Measurements from ENCODE around the gene PRPF40A. TPM values are rescaled to one million over a fixed set of nuclear protein-coding genes. Genes with fewer than 3 reads are reported as not detected.

Gene PRPF40A
- total and polyA plus RNA-seq, 9 of the 15 experiments (the other 6 are each of a cell fraction or from before 2014, with no cell fraction given) = 168 to 304 (median 264) TPM

DNA sequence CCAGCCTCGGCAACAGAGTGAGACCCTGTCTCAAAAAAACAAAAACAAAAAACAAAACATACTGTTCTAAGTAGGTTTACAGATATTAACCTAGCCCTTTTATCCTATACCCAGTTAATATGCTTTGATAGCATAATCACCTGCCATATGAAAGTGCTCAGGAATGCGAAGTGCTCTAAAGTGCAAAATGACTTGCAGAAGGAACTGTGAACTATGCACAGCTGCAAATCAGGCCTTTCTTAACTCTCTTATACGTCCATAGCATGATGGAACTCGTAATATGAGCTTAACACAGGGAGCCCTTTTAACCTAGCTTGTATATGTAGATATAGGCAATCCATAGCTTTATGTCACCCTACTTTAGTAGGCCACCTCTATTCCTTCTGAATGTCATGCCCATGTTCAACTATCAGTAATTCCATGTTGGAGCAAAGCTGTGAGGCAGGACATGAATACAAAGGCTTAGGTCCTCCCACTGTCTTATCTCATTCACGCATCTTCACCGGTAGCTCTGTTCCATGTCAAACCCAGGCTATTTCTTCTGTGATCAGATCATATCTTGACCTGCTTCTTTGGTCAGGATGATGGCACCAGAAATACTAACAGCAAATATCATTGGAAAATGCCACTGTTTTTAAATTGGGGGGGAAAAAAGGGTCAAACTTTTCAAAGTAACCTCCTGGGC lies 72.9 kb downstream of the PRPF40A start:
- no peak for FAIRE-seq
- Histone ChIP-seq H3K79me2 (ENCODE audit: control insufficient read depth, insufficient read depth, low read length) (no peaks in the 10 kb centered on the region), H3K4me3 (no peak overlapping the region), H2AFZ (ENCODE audit: low read depth, low read length) (no peak overlapping the region), H3K9ac (ENCODE audit: insufficient read depth in 1 of 2, low read depth in 2 of 2, low read length in 2 of 2) (no peak overlapping the region), H3K27me3 (ENCODE audit: control insufficient read depth in 2 of 2, insufficient read depth in 2 of 2, low read length in 2 of 2) (peaks cover 6 to 7% of the 10 kb centered on the region in 2 experiments; a peak in 3 of 5 replicates), H3K9me1 (ENCODE audit: control insufficient read depth, insufficient read depth, low read length) (no peaks in the 10 kb centered on the region), H3K9me3 (replicated peaks; ENCODE audit: control insufficient read depth, insufficient read depth, low read depth, low read length) (no peaks in the 10 kb centered on the region), H3K36me3 (ENCODE audit: control insufficient read depth, insufficient read depth, low read length) (no peaks in the 10 kb centered on the region), H3K4me1 (replicated peaks in 1 of 2; ENCODE audit: control insufficient read depth in 2 of 2, insufficient read depth in 2 of 2, low read length in 2 of 2) (no peaks in the 10 kb centered on the region), H3K27ac (ENCODE audit: extremely low read depth, low read depth, low read length) (no peak overlapping the region), H3K4me2 (ENCODE audit: insufficient read depth, low read length) (no peak overlapping the region), H4K20me1 (replicated peaks; ENCODE audit: control insufficient read depth, insufficient read depth, low read length) (no peaks in the 10 kb centered on the region)
- DNase-seq (ENCODE audit: extremely low read depth in 1 of 4, low spot score in 3 of 4) = no peak
- no peak for ATAC-seq
- BruUV-seq (replicated peaks) = no TSS peak
- intact Hi-C loops (cut with micrococcal nuclease) (no loop called here), in situ Hi-C loops (cut with MboI) (loop anchor here (5.0 kb wide), 1 partner anchor 452 kb away; no protein-coding TSS in a partner anchor)
- ChIA-PET CTCF (ENCODE audit: low intra/inter-chr PET ratio) (interaction anchor here (0.6 kb wide), 1 partner anchor 104 kb away, joined by 3 read pairs; no protein-coding TSS in a partner anchor), POLR2A (interaction anchor here (0.7 to 1.1 kb wide), 2 partner anchors 9 to 538 kb away, joined by 3 read pairs; no protein-coding TSS in a partner anchor)
- WGBS (ENCODE audit: insufficient coverage, low coverage, missing lambda C conversion rate) = 28% methylated on average over 6 of the region's 6 CpGs
- no peak for TF ChIP-seq HNRNPLL (IDR thresholded peaks at IDR 0.05; ENCODE audit: low read depth, low read length, poor library complexity, severe bottlenecking)
- TF ChIP-seq MCM2 (IDR thresholded peaks at IDR 0.05; ENCODE audit: low read depth) = no peak
- TF ChIP-seq ZNF3 (CRISPR knock-in tag; IDR thresholded peaks at IDR 0.05) = no peak
- TF ChIP-seq, protein P1, sequence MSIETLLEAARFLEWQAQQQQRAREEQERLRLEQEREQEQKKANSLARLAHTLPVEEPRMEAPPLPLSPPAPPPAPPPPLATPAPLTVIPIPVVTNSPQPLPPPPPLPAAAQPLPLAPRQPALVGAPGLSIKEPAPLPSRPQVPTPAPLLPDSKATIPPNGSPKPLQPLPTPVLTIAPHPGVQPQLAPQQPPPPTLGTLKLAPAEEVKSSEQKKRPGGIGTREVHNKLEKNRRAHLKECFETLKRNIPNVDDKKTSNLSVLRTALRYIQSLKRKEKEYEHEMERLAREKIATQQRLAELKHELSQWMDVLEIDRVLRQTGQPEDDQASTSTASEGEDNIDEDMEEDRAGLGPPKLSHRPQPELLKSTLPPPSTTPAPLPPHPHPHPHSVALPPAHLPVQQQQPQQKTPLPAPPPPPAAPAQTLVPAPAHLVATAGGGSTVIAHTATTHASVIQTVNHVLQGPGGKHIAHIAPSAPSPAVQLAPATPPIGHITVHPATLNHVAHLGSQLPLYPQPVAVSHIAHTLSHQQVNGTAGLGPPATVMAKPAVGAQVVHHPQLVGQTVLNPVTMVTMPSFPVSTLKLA (conservative IDR thresholded peaks at IDR 0.05) = no peak
- no peak for TF ChIP-seq TARDBP (IDR thresholded peaks at IDR 0.05)
- TF ChIP-seq, protein P2, sequence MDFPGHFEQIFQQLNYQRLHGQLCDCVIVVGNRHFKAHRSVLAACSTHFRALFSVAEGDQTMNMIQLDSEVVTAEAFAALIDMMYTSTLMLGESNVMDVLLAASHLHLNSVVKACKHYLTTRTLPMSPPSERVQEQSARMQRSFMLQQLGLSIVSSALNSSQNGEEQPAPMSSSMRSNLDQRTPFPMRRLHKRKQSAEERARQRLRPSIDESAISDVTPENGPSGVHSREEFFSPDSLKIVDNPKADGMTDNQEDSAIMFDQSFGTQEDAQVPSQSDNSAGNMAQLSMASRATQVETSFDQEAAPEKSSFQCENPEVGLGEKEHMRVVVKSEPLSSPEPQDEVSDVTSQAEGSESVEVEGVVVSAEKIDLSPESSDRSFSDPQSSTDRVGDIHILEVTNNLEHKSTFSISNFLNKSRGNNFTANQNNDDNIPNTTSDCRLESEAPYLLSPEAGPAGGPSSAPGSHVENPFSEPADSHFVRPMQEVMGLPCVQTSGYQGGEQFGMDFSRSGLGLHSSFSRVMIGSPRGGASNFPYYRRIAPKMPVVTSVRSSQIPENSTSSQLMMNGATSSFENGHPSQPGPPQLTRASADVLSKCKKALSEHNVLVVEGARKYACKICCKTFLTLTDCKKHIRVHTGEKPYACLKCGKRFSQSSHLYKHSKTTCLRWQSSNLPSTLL (IDR thresholded peaks at IDR 0.05) = no peak
- TF ChIP-seq, protein P3, sequence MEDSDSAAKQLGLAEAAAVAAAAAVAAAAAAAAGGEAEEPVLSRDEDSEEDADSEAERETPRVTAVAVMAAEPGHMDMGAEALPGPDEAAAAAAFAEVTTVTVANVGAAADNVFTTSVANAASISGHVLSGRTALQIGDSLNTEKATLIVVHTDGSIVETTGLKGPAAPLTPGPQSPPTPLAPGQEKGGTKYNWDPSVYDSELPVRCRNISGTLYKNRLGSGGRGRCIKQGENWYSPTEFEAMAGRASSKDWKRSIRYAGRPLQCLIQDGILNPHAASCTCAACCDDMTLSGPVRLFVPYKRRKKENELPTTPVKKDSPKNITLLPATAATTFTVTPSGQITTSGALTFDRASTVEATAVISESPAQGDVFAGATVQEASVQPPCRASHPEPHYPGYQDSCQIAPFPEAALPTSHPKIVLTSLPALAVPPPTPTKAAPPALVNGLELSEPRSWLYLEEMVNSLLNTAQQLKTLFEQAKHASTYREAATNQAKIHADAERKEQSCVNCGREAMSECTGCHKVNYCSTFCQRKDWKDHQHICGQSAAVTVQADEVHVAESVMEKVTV (CRISPR knock-in tag; IDR thresholded peaks at IDR 0.05) = no peak
- TF ChIP-seq PML (IDR thresholded peaks at IDR 0.05; ENCODE audit: low read length) = no peak
- no peak for TF ChIP-seq TEAD4 (IDR thresholded peaks at IDR 0.05; ENCODE audit: low read length)
- TF ChIP-seq TEAD4 (CRISPR knock-in tag; IDR thresholded peaks at IDR 0.05; ENCODE audit: borderline replicate concordance) = no peak
- no peak for TF ChIP-seq KDM1A (IDR thresholded peaks at IDR 0.05)
- TF ChIP-seq, protein P4, sequence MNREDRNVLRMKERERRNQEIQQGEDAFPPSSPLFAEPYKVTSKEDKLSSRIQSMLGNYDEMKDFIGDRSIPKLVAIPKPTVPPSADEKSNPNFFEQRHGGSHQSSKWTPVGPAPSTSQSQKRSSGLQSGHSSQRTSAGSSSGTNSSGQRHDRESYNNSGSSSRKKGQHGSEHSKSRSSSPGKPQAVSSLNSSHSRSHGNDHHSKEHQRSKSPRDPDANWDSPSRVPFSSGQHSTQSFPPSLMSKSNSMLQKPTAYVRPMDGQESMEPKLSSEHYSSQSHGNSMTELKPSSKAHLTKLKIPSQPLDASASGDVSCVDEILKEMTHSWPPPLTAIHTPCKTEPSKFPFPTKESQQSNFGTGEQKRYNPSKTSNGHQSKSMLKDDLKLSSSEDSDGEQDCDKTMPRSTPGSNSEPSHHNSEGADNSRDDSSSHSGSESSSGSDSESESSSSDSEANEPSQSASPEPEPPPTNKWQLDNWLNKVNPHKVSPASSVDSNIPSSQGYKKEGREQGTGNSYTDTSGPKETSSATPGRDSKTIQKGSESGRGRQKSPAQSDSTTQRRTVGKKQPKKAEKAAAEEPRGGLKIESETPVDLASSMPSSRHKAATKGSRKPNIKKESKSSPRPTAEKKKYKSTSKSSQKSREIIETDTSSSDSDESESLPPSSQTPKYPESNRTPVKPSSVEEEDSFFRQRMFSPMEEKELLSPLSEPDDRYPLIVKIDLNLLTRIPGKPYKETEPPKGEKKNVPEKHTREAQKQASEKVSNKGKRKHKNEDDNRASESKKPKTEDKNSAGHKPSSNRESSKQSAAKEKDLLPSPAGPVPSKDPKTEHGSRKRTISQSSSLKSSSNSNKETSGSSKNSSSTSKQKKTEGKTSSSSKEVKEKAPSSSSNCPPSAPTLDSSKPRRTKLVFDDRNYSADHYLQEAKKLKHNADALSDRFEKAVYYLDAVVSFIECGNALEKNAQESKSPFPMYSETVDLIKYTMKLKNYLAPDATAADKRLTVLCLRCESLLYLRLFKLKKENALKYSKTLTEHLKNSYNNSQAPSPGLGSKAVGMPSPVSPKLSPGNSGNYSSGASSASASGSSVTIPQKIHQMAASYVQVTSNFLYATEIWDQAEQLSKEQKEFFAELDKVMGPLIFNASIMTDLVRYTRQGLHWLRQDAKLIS (CRISPR knock-in tag; IDR thresholded peaks at IDR 0.05) = no peak
- no peak for TF ChIP-seq NFE2 (IDR thresholded peaks at IDR 0.05; ENCODE audit: low read depth)
- TF ChIP-seq XRCC5 (IDR thresholded peaks at IDR 0.05; ENCODE audit: low read depth, low read length) = no peak
